K562 (cell line): Measurements from ENCODE around the gene DDRGK1. TPM values are rescaled to one million over a fixed set of nuclear protein-coding genes. Genes with fewer than 3 reads are reported as not detected.

Experiments used
- ATAC-seq: fragments of 200-7000 bp; cut with Tn5 transposase; 3 replicates; pipeline ENCODE4 v1.9.1; 2020; ENCODE audit warnings: moderate library complexity
- BruUV-seq: library from RNA; stranded (reverse); fragments of 400-500 nt; replicated peaks from 2 replicates; lab custom pipeline; 2021; lab: Mats Ljungman, UMichigan
- CTCF ChIA-PET: fragments of 300-600 bp; formaldehyde crosslinking; extraction: SDS; loops from one replicate; lab custom pipeline; 2021; ENCODE audit warnings: low intra/inter-chr PET ratio; lab: Yijun Ruan, JAX
- POLR2A ChIA-PET: fragments of 300-600, 350-650 bp; sonication (Branson Sonifier 250); formaldehyde crosslinking; extraction: SDS; loops from one replicate; lab custom pipeline; 2021; ENCODE audit warnings: antibody characterized with exemption, inconsistent platforms; lab: Yijun Ruan, JAX
- DNase-seq, 4 experiments: peaks; one replicate each; pipeline versions ENCODE4 v3.0.0 to v3.0.0-alpha.2; 2011 to 2018; ENCODE audit warnings: low spot score in 3 of 4, mixed read lengths in 3 of 4; ENCODE audit errors: extremely low read depth in 1 of 4
- FAIRE-seq: peaks from 2 replicates; lab custom pipeline; 2011; peaks lifted over from hg19 to GRCh38; lab: Jason Lieb, UNC
- H2AFZ ChIP-seq: 2 replicates; pipeline ENCODE4 v1.6.0; 2011; ENCODE audit warnings: low read depth, low read length, control low read depth, inconsistent platforms
- H3K27ac ChIP-seq: fragments of 200-600 bp; 3 replicates; pipeline ENCODE4 v1.8.0; 2011; ENCODE audit warnings: low read depth, mild to moderate bottlenecking, control low read depth, inconsistent platforms, low read length, moderate library complexity, mixed read lengths; ENCODE audit errors: extremely low read depth
- H3K27me3 ChIP-seq, 2 experiments: fragments of 300-600 bp in 1 of 2; 2 replicates in 1 of 2; 3 replicates in 1 of 2; pipeline versions ENCODE4 v1.6.0 to v1.8.0; 2011; ENCODE audit warnings: inconsistent platforms in 2 of 2, low read length in 2 of 2, mild to moderate bottlenecking in 1 of 2, mixed read lengths in 1 of 2, moderate library complexity in 1 of 2; ENCODE audit not compliant: control insufficient read depth in 2 of 2, insufficient read depth in 2 of 2
- H3K36me3 ChIP-seq: fragments of 300-600 bp; 3 replicates; pipeline ENCODE4 v1.8.0; 2011; ENCODE audit warnings: mild to moderate bottlenecking, low read length, inconsistent platforms; ENCODE audit not compliant: control insufficient read depth, insufficient read depth
- H3K4me1 ChIP-seq, 2 experiments: fragments of 200-600 bp in 1 of 2; replicated peaks in 1 of 2; 2 replicates in 1 of 2; 3 replicates in 1 of 2; pipeline versions ENCODE4 v1.5.1 to v1.8.0; 2011; ENCODE audit warnings: inconsistent platforms in 2 of 2, low read length in 2 of 2, mild to moderate bottlenecking in 1 of 2, mixed read lengths in 1 of 2, moderate library complexity in 1 of 2; ENCODE audit not compliant: control insufficient read depth in 2 of 2, insufficient read depth in 2 of 2
- H3K4me2 ChIP-seq: 2 replicates; pipeline ENCODE4 v1.6.1; 2011; ENCODE audit warnings: low read length, control low read depth, inconsistent platforms, mixed read lengths; ENCODE audit not compliant: insufficient read depth
- H3K4me3 ChIP-seq: fragments of 200-600 bp; sonication (generic), shearing (Covaris generic); 2 replicates; pipeline ENCODE4 v1.5.1; 2016; ENCODE audit warnings: control low read depth, inconsistent platforms
- H3K79me2 ChIP-seq: fragments of 200-600 bp; 3 replicates; pipeline ENCODE4 v1.8.0; 2011; ENCODE audit warnings: low read length, inconsistent platforms; ENCODE audit not compliant: control insufficient read depth, insufficient read depth
- H3K9ac ChIP-seq, 2 experiments: 2 replicates each; pipeline versions ENCODE4 v1.6.0 to v1.6.1; 2011; ENCODE audit warnings: low read depth in 2 of 2, low read length in 2 of 2, control low read depth in 1 of 2, inconsistent platforms in 1 of 2, mild to moderate bottlenecking in 1 of 2, mixed read lengths in 1 of 2; ENCODE audit not compliant: insufficient read depth in 1 of 2
- H3K9me1 ChIP-seq: one replicate; pipeline ENCODE4 v1.6.0; 2011; ENCODE audit warnings: inconsistent platforms, mild to moderate bottlenecking, low read length, moderate library complexity; ENCODE audit not compliant: control insufficient read depth, insufficient read depth
- H3K9me3 ChIP-seq: replicated peaks from 2 replicates; pipeline ENCODE4 v1.5.1; 2011; ENCODE audit warnings: low read depth, low read length, inconsistent platforms; ENCODE audit not compliant: control insufficient read depth, insufficient read depth
- H4K20me1 ChIP-seq: replicated peaks from 2 replicates; pipeline ENCODE4 v1.6.1; 2011; ENCODE audit warnings: low read length, inconsistent platforms, mixed read lengths; ENCODE audit not compliant: control insufficient read depth, insufficient read depth
- CBFA2T3 ChIP-seq: fragments of 450-650 bp; IDR thresholded peaks from 2 replicates; pipeline ENCODE4 v1.6.1; 2017
- E2F5 ChIP-seq: sonication (generic); formaldehyde crosslinking; IDR thresholded peaks from 2 replicates; pipeline ENCODE4 v1.8.0; 2022; ENCODE audit warnings: mild to moderate bottlenecking, missing genetic modification reagents
- FOXJ2 ChIP-seq: fragments of 200-800 bp; sonication (Bioruptor generic); IDR thresholded peaks from 2 replicates; pipeline ENCODE4 v1.6.1; 2016; ENCODE audit warnings: missing genetic modification characterization, missing compliant biosample characterization
- FOXP1 ChIP-seq: sonication (generic); formaldehyde crosslinking; IDR thresholded peaks from 2 replicates; pipeline ENCODE4 v1.8.0; 2022; ENCODE audit warnings: mild to moderate bottlenecking, missing genetic modification reagents
- JUNB ChIP-seq: fragments of 450-650 bp; formaldehyde crosslinking; conservative IDR thresholded peaks from 2 replicates; pipeline ENCODE4 v1.4.0; 2020; ENCODE audit warnings: mild to moderate bottlenecking
- PTBP1 ChIP-seq: fragments of 200-400 bp; formaldehyde crosslinking; IDR thresholded peaks from 2 replicates; pipeline ENCODE4 v1.6.1; 2017; ENCODE audit warnings: low read depth, low read length
- PTRF ChIP-seq: fragments of 450-650 bp; IDR thresholded peaks from 2 replicates; pipeline ENCODE4 v1.6.1; 2016; ENCODE audit warnings: mild to moderate bottlenecking, missing genetic modification characterization, missing compliant biosample characterization
- SLC30A9 ChIP-seq: fragments of 250-450 bp; sonication (Bioruptor Pico); IDR thresholded peaks from 2 replicates; pipeline ENCODE4 v1.8.0; 2022; ENCODE audit warnings: mild to moderate bottlenecking, moderate library complexity
- ZFPM2 ChIP-seq: fragments of 250-450 bp; sonication (Bioruptor Pico); IDR thresholded peaks from 2 replicates; pipeline ENCODE4 v1.5.1; 2022; ENCODE audit warnings: mild to moderate bottlenecking
- ZKSCAN3 ChIP-seq: fragments of 250-450 bp; sonication (Bioruptor Pico); IDR thresholded peaks from 2 replicates; pipeline ENCODE4 v1.4.0; 2020
- ZNF175 ChIP-seq: fragments of 200-800 bp; sonication (Bioruptor generic); IDR thresholded peaks from 2 replicates; pipeline ENCODE4 v1.6.1; 2016; ENCODE audit warnings: low read depth, mild to moderate bottlenecking, missing genetic modification characterization, missing compliant biosample characterization
- ZNF551 ChIP-seq: fragments of 250-450 bp; sonication (Bioruptor Pico); IDR thresholded peaks from 2 replicates; pipeline ENCODE4 v1.5.0; 2021; ENCODE audit warnings: mild to moderate bottlenecking, moderate library complexity
- ZNF695 ChIP-seq: fragments of 450-650 bp; formaldehyde crosslinking; IDR thresholded peaks from 2 replicates; pipeline ENCODE4 v1.4.0; 2020; ENCODE audit warnings: mild to moderate bottlenecking, moderate library complexity
- WGBS: fragments of 100-300 bp; shearing (Covaris generic); methylation state at CpG from one replicate; pipeline ENCODE4 v1.1.6; 2016; ENCODE audit warnings: low coverage, mixed read lengths; ENCODE audit not compliant: insufficient coverage; ENCODE audit errors: missing lambda C conversion rate; 5-methylcytosine and 5-hydroxymethylcytosine counted together
- in situ Hi-C: fragments of 300-500 bp; cut with MboI; formaldehyde crosslinking; loops from 4 replicates; pipeline ENCODE4 v1.15.0; 2018; ENCODE audit warnings: inconsistent platforms, mixed read lengths
- intact Hi-C: fragments of 100-400 bp; cut with micrococcal nuclease; formaldehyde crosslinking; loops from 2 replicates; pipeline ENCODE4 v1.14.2; 2022
- polyA plus RNA-seq, 8 experiments: library from polyadenylated mRNA; depleted of rRNA in 4 of 8; stranded (reverse) in 5 of 8; unstranded in 3 of 8; fragments of >200 nt; fragmentation: Nextera tagmentation in 2 of 8; fragmentation: Illumina TruSeq in 1 of 8; extraction: Ambion mirVana in 2 of 8; extraction: Trizol in 1 of 8; gene quantifications; 2 replicates each; pipeline versions ENCODE4 v1.2.1 to v1.2.3, GENCODE V29; 2011 to 2014; ENCODE audit warnings: inconsistent platforms in 1 of 8, missing spikeins in 1 of 8
- total RNA-seq, 7 experiments: library from RNA; depleted of rRNA in 6 of 7; stranded (reverse); fragments of >200 nt in 6 of 7; fragmentation: Illumina TruSeq in 2 of 7; extraction: Trizol in 2 of 7; gene quantifications; 2 replicates each; pipeline versions ENCODE4 v1.2.1 to v1.2.3, GENCODE V29; 2011 to 2021; ENCODE audit warnings: low replicate concordance in 1 of 7
- TF ChIP-seq, protein P1 (sequence below): fragments of 250-450 bp; sonication (Bioruptor Pico); IDR thresholded peaks from 2 replicates; pipeline ENCODE4 v1.5.0; 2022; ENCODE audit warnings: mild to moderate bottlenecking
- TF ChIP-seq, protein P2 (sequence below): fragments of 250-450 bp; sonication (Bioruptor Pico); IDR thresholded peaks from 2 replicates; pipeline ENCODE4 v1.4.0; 2020; ENCODE audit warnings: borderline replicate concordance
- TF ChIP-seq, protein P3 (sequence below): sonication (generic); formaldehyde crosslinking; IDR thresholded peaks from 2 replicates; pipeline ENCODE4 v1.8.0; 2022; ENCODE audit warnings: mild to moderate bottlenecking, missing genetic modification reagents, borderline replicate concordance

DDRGK1 gene
- total and polyA plus RNA-seq, 9 of the 15 experiments (the other 6 are each of a cell fraction or from before 2014, with no cell fraction given): 2.3 to 54.4 (median 29.1) TPM

- CTCF ChIA-PET: no interaction called here
- ATAC-seq: peak; percentile 73
- POLR2A ChIA-PET: interaction anchor here (0.9 to 1.5 kb wide), 2 partner anchors 14 to 36 kb away, joined by 3 read pairs; partner anchors contain the start of gene ITPA
- DNase-seq: peak; percentile 79 to 84 (median 82)
- Histone ChIP-seq H3K36me3 (no peaks in the 10 kb centered on the region), H3K4me3 (peak within 1 kb of the TSS; percentile 91), H4K20me1 (no peaks in the 10 kb centered on the region), H3K27me3 (no peaks in the 10 kb centered on the region), H3K9me1 (no peaks in the 10 kb centered on the region), H2AFZ (peak within 1 kb of the TSS; percentile 95), H3K27ac (peak within 1 kb of the TSS; percentile 87), H3K9ac (peak within 1 kb of the TSS; percentile 83 to 94), H3K9me3 (no peaks in the 10 kb centered on the region), H3K4me2 (peak within 1 kb of the TSS; percentile 88), H3K4me1 (peaks cover 2 to 29% of the 10 kb centered on the region in 2 experiments; a peak in 4 of 5 replicates), H3K79me2 (peaks cover 11% of the 10 kb centered on the region; the same call in 2 of the 3 replicates)
- intact Hi-C loops: no loop called here
- 0% methylated on average over 2 of the region's 62 CpGs for WGBS
- FAIRE-seq: no peak
- in situ Hi-C loops: no loop called here
- BruUV-seq: no TSS peak
- no peak for TF ChIP-seq PTBP1
- TF ChIP-seq ZNF695 (CRISPR knock-in tag): no peak
- TF ChIP-seq, protein P1, sequence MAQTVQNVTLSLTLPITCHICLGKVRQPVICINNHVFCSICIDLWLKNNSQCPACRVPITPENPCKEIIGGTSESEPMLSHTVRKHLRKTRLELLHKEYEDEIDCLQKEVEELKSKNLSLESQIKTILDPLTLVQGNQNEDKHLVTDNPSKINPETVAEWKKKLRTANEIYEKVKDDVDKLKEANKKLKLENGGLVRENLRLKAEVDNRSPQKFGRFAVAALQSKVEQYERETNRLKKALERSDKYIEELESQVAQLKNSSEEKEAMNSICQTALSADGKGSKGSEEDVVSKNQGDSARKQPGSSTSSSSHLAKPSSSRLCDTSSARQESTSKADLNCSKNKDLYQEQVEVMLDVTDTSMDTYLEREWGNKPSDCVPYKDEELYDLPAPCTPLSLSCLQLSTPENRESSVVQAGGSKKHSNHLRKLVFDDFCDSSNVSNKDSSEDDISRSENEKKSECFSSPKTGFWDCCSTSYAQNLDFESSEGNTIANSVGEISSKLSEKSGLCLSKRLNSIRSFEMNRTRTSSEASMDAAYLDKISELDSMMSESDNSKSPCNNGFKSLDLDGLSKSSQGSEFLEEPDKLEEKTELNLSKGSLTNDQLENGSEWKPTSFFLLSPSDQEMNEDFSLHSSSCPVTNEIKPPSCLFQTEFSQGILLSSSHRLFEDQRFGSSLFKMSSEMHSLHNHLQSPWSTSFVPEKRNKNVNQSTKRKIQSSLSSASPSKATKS: no peak
- TF ChIP-seq ZNF551 (CRISPR knock-in tag): no peak
- no peak for TF ChIP-seq ZNF175 (CRISPR knock-in tag)
- no peak for TF ChIP-seq PTRF (tag)
- no peak for TF ChIP-seq ZFPM2 (CRISPR knock-in tag)
- TF ChIP-seq, protein P2, sequence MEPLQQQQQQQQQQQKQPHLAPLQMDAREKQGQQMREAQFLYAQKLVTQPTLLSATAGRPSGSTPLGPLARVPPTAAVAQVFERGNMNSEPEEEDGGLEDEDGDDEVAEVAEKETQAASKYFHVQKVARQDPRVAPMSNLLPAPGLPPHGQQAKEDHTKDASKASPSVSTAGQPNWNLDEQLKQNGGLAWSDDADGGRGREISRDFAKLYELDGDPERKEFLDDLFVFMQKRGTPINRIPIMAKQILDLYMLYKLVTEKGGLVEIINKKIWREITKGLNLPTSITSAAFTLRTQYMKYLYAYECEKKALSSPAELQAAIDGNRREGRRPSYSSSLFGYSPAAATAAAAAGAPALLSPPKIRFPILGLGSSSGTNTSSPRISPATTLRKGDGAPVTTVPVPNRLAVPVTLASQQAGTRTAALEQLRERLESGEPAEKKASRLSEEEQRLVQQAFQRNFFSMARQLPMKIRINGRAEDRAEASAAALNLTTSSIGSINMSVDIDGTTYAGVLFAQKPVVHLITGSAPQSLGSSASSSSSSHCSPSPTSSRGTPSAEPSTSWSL (CRISPR knock-in tag): no peak
- TF ChIP-seq E2F5 (CRISPR knock-in tag): no peak
- TF ChIP-seq, protein P3, sequence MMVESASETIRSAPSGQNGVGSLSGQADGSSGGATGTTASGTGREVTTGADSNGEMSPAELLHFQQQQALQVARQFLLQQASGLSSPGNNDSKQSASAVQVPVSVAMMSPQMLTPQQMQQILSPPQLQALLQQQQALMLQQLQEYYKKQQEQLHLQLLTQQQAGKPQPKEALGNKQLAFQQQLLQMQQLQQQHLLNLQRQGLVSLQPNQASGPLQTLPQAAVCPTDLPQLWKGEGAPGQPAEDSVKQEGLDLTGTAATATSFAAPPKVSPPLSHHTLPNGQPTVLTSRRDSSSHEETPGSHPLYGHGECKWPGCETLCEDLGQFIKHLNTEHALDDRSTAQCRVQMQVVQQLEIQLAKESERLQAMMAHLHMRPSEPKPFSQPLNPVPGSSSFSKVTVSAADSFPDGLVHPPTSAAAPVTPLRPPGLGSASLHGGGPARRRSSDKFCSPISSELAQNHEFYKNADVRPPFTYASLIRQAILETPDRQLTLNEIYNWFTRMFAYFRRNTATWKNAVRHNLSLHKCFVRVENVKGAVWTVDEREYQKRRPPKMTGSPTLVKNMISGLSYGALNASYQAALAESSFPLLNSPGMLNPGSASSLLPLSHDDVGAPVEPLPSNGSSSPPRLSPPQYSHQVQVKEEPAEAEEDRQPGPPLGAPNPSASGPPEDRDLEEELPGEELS (CRISPR knock-in tag): no peak
- TF ChIP-seq JUNB (CRISPR knock-in tag): no peak
- TF ChIP-seq SLC30A9: no peak
- no peak for TF ChIP-seq FOXP1 (CRISPR knock-in tag)
- TF ChIP-seq CBFA2T3: no peak
- TF ChIP-seq ZKSCAN3 (CRISPR knock-in tag): no peak
- no peak for TF ChIP-seq FOXJ2 (tag)
Measured at GRCh38 chr20:3172933-3173609, 31.4 kb downstream of the DDRGK1 start, which contains the start of gene LZTS3. Gene LZTS3, minus strand, starts transcription at chr20:3173549. Its CDS starts 6,386 bp downstream, at chr20:3167163.
